Fibroblast of skin of right biceps (primary cell): ENCODE data around the gene CCDC197.

Source experiments
- DNase-seq: peaks from one replicate; pipeline ENCODE4 v3.0.0-alpha.2; 2013

The CCDC197 gene

DNA sequence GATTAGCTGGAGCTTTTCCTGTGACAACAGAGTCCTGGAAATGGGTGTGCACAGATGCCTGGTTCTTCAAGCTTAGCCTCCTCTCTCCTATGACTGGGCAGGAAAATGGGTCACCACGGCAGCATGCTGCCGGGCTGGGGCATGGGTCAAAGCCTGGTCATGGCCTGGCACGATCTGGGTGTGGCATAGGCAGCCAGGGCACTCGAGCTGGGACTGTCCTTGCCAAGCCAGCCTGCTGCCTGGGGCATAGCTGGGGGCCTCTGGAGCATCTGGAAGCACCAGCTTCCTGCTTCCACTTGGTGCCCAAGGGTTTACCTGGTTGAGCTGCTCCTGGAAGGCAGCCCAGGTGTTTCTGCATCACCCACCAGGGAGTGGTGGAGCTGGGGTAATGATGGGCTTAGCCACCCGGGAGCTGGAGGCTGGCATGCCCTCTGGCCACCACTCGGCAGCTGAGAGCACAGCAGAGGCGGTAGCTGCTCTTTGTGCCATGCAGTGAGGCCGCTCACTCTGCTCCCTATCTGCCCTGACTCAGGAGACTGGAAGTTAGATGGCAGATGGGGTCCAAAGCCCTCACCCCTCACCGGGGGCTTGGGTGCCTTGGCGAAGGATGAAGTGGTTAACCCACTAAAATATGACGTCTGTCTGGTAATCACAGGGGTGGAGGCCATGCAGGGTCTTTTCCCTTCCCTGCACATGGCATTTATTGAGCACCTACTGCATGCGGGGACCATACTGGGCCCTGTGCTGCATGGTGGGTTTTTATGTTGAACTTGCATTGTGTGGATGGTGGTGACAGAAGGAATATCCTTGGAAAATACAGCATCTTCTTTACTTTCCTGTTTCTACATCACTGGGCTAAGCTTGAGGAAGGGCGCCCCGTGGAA lies 30.7 kb downstream of the CCDC197 start:
- no peak for DNase-seq

DNA sequence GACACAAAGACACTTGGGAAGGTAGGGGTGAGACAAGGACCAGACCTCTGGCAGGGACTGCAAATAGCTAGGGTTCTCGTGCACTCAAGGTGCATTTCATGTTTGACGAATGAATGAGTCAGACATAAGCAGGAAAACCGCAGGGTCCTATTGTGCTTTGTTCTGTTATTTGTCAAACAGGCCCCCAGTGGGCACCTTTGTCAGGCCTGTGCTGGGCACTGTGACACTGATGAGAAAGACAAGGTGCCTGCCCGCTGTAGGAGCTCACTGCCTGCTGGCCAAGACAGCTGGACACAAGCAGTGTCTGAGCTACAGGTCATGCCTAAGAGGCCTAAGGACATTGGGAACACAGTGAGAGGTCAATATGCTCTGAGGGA lies 31.3 kb downstream of the CCDC197 start:
- DNase-seq: peak; percentile 18

GRCh38 chr14:94029265-94029664 lies 32.2 kb downstream of the CCDC197 start:
- no peak for DNase-seq

DNA sequence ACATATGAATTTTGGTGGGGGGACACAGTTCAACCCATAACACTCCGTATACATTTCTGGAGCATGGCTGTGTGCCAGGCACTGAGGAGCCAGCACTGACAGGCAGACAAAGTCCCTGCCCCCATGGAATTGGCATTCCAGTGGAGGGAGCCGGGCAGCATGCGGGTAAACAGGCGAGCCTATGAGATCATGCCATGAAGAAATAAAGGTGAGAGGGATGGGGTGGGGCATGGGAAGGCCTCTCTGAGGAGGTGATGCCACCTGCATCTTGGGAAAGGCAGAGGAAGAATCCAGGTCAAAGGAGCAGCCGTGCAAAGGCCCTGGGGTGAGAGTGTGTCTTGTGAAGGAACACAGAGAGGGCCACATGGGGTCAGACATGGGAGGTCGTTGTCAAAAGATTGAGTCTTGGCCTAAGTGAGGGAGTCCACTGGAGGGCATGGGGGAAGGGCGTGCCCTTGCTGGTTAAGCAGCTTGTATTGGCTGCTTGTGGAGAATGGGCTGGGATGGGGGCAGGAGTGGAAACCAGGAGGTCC lies 32.6 kb downstream of the CCDC197 start:
- DNase-seq: no peak

DNA sequence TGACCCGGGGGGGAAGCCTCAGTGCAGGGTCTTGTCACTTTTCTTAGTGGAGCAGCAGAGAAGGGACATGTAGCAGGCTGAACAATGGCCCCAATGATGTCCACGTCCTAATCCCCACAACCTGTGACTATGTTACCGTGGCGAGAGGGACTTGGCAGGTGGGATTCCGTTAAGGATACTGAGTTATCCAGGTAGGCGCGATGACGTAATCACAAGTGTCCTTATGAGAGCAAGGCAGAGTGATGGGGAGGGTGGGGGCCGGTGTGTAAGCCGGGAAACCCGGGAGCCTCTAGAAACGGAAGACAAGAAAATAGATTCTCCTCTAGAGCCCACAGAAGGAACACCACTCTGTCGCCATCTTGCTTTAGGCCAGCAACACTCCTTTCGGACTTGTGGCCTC lies 33.5 kb downstream of the CCDC197 start:
- DNase-seq: no peak

- DNase-seq: no peak
These were observed 34.2 kb downstream of the CCDC197 start for GRCh38 chr14:94031161-94031882.

- DNase-seq: no peak
These were observed 34.8 kb downstream of the CCDC197 start for GRCh38 chr14:94031883-94032279.

- no peak for DNase-seq
These were observed 37.8 kb downstream of the CCDC197 start for GRCh38 chr14:94034886-94035285.

DNA sequence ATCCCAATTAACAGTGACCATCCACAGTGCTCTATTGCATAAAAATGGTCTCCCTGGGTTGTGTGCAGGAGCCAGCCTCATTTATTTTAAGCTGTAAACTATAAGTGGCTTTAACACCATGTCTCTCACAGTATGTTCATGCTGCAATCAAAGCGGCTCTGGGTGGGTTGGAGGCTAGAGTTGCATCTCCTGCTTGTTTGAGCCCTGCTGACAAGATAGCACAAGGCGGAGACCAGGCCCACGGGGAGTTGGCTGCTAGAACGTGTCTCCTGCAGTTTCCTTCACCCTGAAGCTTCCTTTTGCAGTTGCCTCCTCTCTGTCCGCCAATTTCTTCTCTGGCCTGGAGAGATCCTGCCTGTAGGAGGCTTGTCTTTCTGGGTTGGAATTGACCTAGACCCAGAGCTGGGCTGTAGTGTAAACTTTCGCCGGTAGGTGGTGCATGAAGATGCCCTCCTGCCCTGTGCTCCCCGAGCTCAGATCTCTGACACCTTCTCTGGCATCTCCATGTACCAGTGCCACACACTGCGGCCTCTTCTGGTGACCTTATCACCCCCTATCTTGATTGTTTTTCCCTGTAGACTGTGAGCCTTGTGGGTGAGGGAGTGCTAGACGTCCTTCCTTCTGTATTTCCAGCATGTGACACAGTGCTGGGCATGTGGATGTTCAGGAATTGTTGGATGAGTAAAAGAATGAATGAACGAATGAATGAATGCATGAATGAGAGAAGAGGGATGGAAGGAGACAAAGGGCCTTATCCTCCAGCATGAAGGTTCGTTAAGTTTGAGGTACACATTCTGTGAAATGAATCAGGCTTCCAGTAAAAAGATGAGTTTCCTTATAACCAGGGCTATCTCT lies 39.4 kb downstream of the CCDC197 start:
- DNase-seq: peak; percentile 65

- DNase-seq: no peak
These were observed 40.9 kb downstream of the CCDC197 start for GRCh38 chr14:94037954-94038353.

DNA sequence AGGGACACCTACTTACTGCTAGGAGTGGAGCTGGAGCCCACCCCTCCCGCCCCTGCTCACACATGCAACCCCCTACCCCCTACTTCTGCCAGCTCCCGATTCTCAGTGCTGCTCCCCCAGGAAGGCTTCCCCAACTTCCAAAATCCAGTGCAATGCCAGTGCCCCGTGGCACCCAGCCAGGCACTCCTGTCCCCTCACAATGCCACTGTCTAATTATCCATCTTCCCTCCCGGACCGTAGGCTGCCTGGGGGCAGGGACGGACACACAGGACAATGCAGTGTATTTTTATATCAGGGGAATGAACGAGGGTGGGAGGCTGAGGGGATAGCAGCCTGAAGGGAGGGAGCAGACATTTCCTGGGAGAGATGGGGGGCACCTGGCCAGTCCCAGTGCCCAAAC lies 41.4 kb downstream of the CCDC197 start:
- DNase-seq: no peak

- no peak for DNase-seq
These were observed 42.0 kb downstream of the CCDC197 start for GRCh38 chr14:94038921-94039629.

- no peak for DNase-seq
These were observed 43.1 kb downstream of the CCDC197 start for GRCh38 chr14:94040247-94040646.

GRCh38 chr14:94040796-94041195 lies 43.7 kb downstream of the CCDC197 start:
- no peak for DNase-seq

DNA sequence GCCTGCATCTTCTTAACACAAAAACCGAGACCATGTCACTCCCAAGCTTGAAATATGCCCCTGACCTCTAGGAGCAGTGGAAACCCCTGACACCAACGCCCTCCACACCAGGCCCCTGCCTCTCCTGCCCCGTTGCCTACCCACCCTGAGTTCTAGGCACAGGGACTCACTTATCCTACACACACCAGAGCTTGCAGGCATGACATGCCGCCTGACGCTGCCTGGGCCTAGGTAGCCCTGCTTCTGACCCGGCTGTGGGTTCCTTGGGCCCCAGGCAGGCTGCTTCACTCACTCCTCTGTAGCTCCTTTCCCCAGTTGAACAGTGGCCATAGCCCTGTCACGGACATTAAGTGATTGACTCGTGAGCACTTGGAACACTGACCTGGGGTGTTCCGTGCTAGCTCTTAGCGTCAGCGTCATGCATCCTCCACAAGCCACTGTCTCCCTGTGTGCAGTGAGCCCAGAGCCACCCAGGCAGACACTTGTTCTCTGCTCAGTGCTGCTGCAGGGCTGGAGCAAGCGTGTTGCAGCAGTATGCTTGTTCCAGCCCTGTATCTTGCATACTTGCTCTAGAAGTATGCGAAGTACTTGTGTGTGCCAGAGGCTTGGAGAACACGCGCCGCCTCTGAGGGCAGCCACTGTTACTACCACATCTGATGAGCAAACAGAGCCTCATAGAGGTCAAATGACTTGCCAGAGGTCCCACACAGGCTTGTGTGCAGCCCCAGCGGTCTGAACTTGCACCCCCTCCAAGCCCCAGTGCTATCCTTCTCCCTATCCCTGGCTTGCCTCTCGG lies 44.6 kb downstream of the CCDC197 start:
- DNase-seq: peak; percentile 11

DNA sequence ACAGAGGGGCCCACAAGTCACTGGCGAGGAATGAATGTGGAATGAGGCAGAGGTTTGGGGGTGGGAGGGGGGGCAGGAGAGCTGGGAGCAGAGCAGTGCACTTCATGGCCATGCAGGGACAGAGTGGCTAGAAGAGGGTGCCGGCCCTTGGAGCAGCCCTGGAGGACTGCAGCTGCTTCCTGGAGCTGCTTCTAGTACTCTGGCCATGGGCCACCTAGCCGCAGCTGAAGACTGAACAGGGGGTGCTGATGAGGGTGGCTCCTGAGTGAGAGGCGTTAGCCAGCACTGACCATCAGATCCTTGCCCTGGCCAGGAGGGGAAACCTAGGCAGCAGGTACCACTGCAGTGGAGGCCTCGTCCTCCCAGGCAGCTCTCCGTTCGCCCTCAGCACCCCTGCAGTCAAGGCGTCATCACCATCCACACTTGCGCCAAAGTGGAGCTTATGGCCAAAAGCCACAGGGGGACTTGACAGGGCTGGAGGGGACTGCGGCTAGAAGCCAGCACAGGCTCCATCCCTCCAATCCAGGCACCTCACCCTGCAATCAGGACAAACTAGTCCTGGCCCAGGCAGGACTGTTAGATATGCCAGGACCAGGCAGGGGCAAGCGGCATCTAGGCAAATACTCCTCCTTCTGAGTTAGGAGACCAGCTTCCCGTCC lies 45.5 kb downstream of the CCDC197 start:
- no peak for DNase-seq

DNA sequence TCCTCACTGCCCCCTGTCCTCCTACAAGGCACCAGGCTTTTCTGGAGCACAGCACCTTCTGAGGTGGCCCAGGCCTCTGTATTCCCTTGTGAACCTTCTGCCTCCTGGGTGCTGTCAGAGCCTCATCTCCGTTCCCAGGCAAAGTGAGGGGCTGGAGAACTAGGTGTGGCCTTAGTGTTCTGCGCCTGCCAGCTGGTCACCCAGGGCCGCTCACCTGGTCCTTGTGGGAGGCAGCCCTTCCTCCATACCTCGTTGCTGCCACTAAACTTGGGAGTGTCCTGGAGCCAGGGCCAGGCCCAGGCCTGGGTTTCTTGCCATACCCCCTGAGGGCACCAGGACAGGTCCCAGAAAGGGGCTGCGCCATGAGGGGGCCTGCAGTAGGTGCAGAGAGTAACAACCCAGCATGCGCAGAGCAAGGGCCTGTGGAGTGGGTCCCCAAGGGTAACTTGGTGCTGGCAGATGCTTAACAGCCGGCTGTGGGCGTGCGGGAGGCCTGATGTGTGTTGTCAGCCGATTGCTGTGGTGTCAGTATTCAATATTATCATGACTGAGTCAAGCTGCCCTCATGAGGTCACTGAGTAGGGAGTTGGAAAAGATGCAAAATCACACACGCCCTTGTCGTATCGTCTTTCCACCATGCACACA lies 46.1 kb downstream of the CCDC197 start:
- no peak for DNase-seq

DNA sequence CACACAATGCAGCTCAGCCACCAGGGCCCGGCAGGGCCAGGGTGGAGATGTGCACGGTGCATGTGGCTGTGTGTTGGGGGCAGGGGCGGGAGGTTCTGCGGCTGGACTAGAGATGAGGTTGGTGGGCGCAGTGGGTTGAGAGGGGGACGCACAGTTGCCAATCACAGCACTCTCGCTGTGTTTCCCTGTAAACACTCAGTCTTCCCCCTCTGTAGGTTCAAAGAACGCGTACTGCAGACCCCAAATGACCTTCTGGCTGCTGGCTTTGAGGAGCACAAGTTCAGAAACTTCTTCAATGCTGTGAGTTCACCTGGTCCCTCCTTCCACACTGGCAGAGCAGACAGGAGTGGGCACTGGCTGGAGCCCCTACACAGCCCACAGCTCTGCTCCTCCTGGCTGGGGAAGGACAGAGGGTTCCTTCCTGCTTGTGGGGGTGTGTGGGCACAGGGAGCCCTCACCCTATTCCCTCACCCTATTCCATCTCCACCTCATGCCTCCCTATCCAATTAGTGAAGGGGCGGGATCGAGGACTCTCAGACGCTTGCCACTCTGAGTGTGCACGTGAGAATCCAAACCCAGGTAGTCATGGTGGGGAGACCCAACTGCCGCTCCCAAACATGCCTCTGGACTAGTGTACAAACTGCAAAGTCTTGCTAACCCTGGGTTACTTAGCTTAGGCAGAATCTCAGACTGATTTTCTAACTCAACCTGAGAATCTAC lies 46.8 kb downstream of the CCDC197 start:
- no peak for DNase-seq

GRCh38 chr14:94044476-94045091 lies 47.5 kb downstream of the CCDC197 start:
- DNase-seq: no peak
